GM23338 (cell line): Measurements from ENCODE around the gene STXBP5. TPM values are rescaled to one million over a fixed set of nuclear protein-coding genes. Genes with fewer than 3 reads are reported as not detected.

Experiments used
- ATAC-seq: fragments of 200-7000 bp; cut with Tn5 transposase; 3 replicates; pipeline ENCODE4 v1.9.1; 2020
- DNase-seq: peaks from one replicate; pipeline ENCODE4 v3.0.0-alpha.2; 2015; ENCODE audit warnings: low spot score
- H2AFZ ChIP-seq: fragments of 200-600 bp; sonication (generic); 2 replicates; pipeline ENCODE4 v1.8.0; 2016; ENCODE audit warnings: antibody characterized with exemption, mild to moderate bottlenecking, moderate library complexity
- H3F3A ChIP-seq: fragments of 200-600 bp; sonication (generic); replicated peaks from 2 replicates; pipeline ENCODE4 v1.8.0; 2017; ENCODE audit warnings: antibody characterized with exemption, mixed run types, low read depth
- H3K27ac ChIP-seq: fragments of 200-600 bp; sonication (generic); 2 replicates; pipeline ENCODE4 v1.6.1; 2016; ENCODE audit warnings: low read depth
- H3K27me3 ChIP-seq: fragments of 200-600 bp; sonication (generic); 2 replicates; pipeline ENCODE4 v1.8.0; 2016; ENCODE audit warnings: mild to moderate bottlenecking, mixed run types, moderate library complexity; ENCODE audit not compliant: insufficient read depth
- H3K36me3 ChIP-seq: fragments of 200-600 bp; sonication (generic); 2 replicates; pipeline ENCODE4 v1.8.0; 2016; ENCODE audit warnings: mild to moderate bottlenecking; ENCODE audit not compliant: insufficient read depth
- H3K4me1 ChIP-seq: fragments of 200-600 bp; sonication (generic); 2 replicates; pipeline ENCODE4 v1.8.0; 2016; ENCODE audit warnings: mild to moderate bottlenecking, moderate library complexity; ENCODE audit not compliant: insufficient read depth
- H3K4me2 ChIP-seq: fragments of 200-600 bp; sonication (generic); 2 replicates; pipeline ENCODE4 v1.7.1; 2017; ENCODE audit warnings: mixed run types
- H3K4me3 ChIP-seq: fragments of 200-600 bp; sonication (generic); 2 replicates; pipeline ENCODE4 v1.6.1; 2016; ENCODE audit warnings: mixed run types
- H3K79me2 ChIP-seq: fragments of 200-600 bp; sonication (generic); replicated peaks from 2 replicates; pipeline ENCODE4 v1.8.0; 2017; ENCODE audit warnings: mild to moderate bottlenecking; ENCODE audit not compliant: insufficient read depth
- H3K9me2 ChIP-seq: fragments of 200-600 bp; sonication (generic); 2 replicates; pipeline ENCODE4 v1.8.0; 2017; ENCODE audit not compliant: insufficient read depth
- H4K20me1 ChIP-seq: fragments of 200-600 bp; sonication (generic); replicated peaks from 2 replicates; pipeline ENCODE4 v1.8.0; 2017; ENCODE audit warnings: mild to moderate bottlenecking; ENCODE audit not compliant: insufficient read depth
- H3K27ac Mint-ChIP-seq: 2 replicates; pipeline ENCODE4 v1.8.0; 2020; ENCODE audit warnings: inconsistent platforms, mild to moderate bottlenecking, moderate library complexity, mixed read lengths
- H3K27me3 Mint-ChIP-seq: 3 replicates; pipeline ENCODE4 v1.8.0; 2022; ENCODE audit warnings: low read depth, mild to moderate bottlenecking, moderate library complexity, mixed read lengths, inconsistent platforms; ENCODE audit not compliant: insufficient read depth, poor library complexity
- H3K36me3 Mint-ChIP-seq: 3 replicates; pipeline ENCODE4 v1.8.0; 2021; ENCODE audit warnings: low read depth, mild to moderate bottlenecking, inconsistent platforms, moderate library complexity, mixed read lengths
- H3K4me1 Mint-ChIP-seq: 3 replicates; pipeline ENCODE4 v1.8.0; 2020; ENCODE audit warnings: mild to moderate bottlenecking, inconsistent platforms, mixed read lengths
- H3K4me3 Mint-ChIP-seq: 3 replicates; pipeline ENCODE4 v1.8.0; 2021; ENCODE audit warnings: moderate library complexity, mild to moderate bottlenecking, inconsistent platforms, mixed read lengths
- H3K9me3 Mint-ChIP-seq: 3 replicates; pipeline ENCODE4 v1.8.0; 2020; ENCODE audit warnings: moderate library complexity, mild to moderate bottlenecking, inconsistent platforms, mixed read lengths
- CREB1 ChIP-seq: fragments of 250-450 bp; sonication (Bioruptor Pico); IDR thresholded peaks from 2 replicates; pipeline ENCODE4 v1.5.0; 2020; ENCODE audit warnings: low read depth, mild to moderate bottlenecking, moderate library complexity
- EZH2 ChIP-seq: fragments of 200-600 bp; sonication (generic); IDR thresholded peaks from one replicate; pipeline ENCODE4 v1.8.0; 2017; ENCODE audit warnings: antibody characterized with exemption, mild to moderate bottlenecking, low read depth; ENCODE audit not compliant: unreplicated experiment
- EZH2phosphoT487 ChIP-seq: fragments of 200-600 bp; sonication (generic); IDR thresholded peaks from one replicate; pipeline ENCODE4 v1.8.1; 2018; ENCODE audit warnings: antibody characterized with exemption; ENCODE audit not compliant: unreplicated experiment
- JUNB ChIP-seq: IDR thresholded peaks from one replicate; pipeline ENCODE4 v1.6.1; 2016; ENCODE audit warnings: antibody characterized with exemption; ENCODE audit not compliant: unreplicated experiment
- NANOG ChIP-seq: IDR thresholded peaks from 2 replicates; pipeline ENCODE4 v1.6.1; 2016; ENCODE audit warnings: antibody characterized with exemption, borderline replicate concordance
- POLR2AphosphoS5 ChIP-seq: IDR thresholded peaks from 2 replicates; pipeline ENCODE4 v1.6.1; 2016; ENCODE audit warnings: antibody characterized with exemption, low read depth
- STAT1 ChIP-seq: IDR thresholded peaks from one replicate; pipeline ENCODE4 v1.6.1; 2016; ENCODE audit warnings: antibody characterized with exemption; ENCODE audit not compliant: unreplicated experiment
- ZNF114 ChIP-seq: fragments of 250-450 bp; sonication (Bioruptor Pico); IDR thresholded peaks from 2 replicates; pipeline ENCODE4 v1.5.0; 2020; ENCODE audit warnings: mild to moderate bottlenecking, moderate library complexity
- ZNF331 ChIP-seq: fragments of 250-450 bp; sonication (Bioruptor Pico); IDR thresholded peaks from 2 replicates; pipeline ENCODE4 v1.5.0; 2020; ENCODE audit warnings: low read depth, mild to moderate bottlenecking, moderate library complexity
- polyA plus RNA-seq: library from polyadenylated mRNA; unstranded; fragments of >200 nt; fragmentation: Nextera tagmentation; extraction: Ambion mirVana; gene quantifications from 2 replicates; pipeline ENCODE4 v1.2.1, GENCODE V29; 2016
- total RNA-seq: library from RNA; depleted of rRNA; stranded (reverse); fragments of >200 nt; shearing (Covaris generic); gene quantifications from 2 replicates; pipeline ENCODE4 v1.2.3, GENCODE V29; 2014
- TF ChIP-seq, protein P1 (sequence below), 2 experiments: fragments of 200-600 bp in 1 of 2; sonication (generic) in 1 of 2; conservative IDR thresholded peaks; 2 replicates each; pipeline versions ENCODE4 v1.5.1 to v1.6.1; 2016 to 2017; ENCODE audit warnings: antibody characterized with exemption in 2 of 2, low read depth in 2 of 2, mild to moderate bottlenecking in 2 of 2, moderate library complexity in 1 of 2
- TF ChIP-seq, protein P2 (sequence below): fragments of 250-450 bp; sonication (Bioruptor Pico); IDR thresholded peaks from 2 replicates; pipeline ENCODE4 v1.5.0; 2020; ENCODE audit warnings: mild to moderate bottlenecking, moderate library complexity
- TF ChIP-seq, protein P3 (sequence below): IDR thresholded peaks from one replicate; pipeline ENCODE4 v1.6.1; 2018; ENCODE audit warnings: antibody characterized with exemption; ENCODE audit not compliant: unreplicated experiment
- TF ChIP-seq, protein P4 (sequence below): IDR thresholded peaks from 2 replicates; pipeline ENCODE4 v1.6.1; 2016; ENCODE audit warnings: antibody characterized with exemption

Gene STXBP5
- total and polyA plus RNA-seq, 2 experiments from 2014 or later, result 3.9 to 17.8 TPM

DNA sequence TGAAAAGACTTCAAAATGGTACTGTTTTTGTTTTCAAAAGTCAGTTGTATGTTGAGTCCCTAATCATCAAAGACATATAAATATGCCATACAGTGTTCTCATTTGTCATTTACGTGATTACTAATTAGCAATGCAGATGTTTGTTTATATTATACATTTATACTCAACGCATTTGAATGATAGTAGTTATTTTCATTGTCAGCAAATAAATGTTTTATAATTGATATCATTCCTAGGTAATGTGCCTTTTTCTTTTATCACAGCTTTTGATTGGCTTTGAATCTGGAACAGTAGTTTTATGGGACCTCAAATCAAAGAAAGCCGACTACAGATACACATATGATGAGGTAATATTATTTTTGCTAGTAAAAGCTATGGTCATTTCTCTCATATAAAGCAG, 62.6 kb downstream of the STXBP5 start:
- Histone ChIP-seq H2AFZ (no peak overlapping the region), H3K9me2 (no peaks in the 10 kb centered on the region), H3K36me3 (no peaks in the 10 kb centered on the region), H3K4me1 (no peaks in the 10 kb centered on the region), H3K27me3 (no peaks in the 10 kb centered on the region), H3K4me2 (no peak overlapping the region), H3K27ac (no peak overlapping the region), H3F3A (no peaks in the 10 kb centered on the region), H4K20me1 (no peaks in the 10 kb centered on the region), H3K4me3 (no peak overlapping the region), H3K79me2 (no peaks in the 10 kb centered on the region)
- DNase-seq (no peak), ATAC-seq (no peak)
- Mint-ChIP-seq H3K9me3 (no peaks in the 10 kb centered on the region), H3K36me3 (no peaks in the 10 kb centered on the region; the same call in 2 of the 3 replicates), H3K4me3 (no peak overlapping the region), H3K4me1 (no peaks in the 10 kb centered on the region), H3K27me3 (no peaks in the 10 kb centered on the region), H3K27ac (no peak overlapping the region)
- TF ChIP-seq STAT1 (no peak), EZH2 (no peak), ZNF331 (CRISPR knock-in tag) (no peak), NANOG (no peak), CREB1 (CRISPR knock-in tag) (no peak), JUNB (no peak), EZH2phosphoT487 (no peak), ZNF114 (no peak), POLR2AphosphoS5 (no peak)
- TF ChIP-seq, protein P1, sequence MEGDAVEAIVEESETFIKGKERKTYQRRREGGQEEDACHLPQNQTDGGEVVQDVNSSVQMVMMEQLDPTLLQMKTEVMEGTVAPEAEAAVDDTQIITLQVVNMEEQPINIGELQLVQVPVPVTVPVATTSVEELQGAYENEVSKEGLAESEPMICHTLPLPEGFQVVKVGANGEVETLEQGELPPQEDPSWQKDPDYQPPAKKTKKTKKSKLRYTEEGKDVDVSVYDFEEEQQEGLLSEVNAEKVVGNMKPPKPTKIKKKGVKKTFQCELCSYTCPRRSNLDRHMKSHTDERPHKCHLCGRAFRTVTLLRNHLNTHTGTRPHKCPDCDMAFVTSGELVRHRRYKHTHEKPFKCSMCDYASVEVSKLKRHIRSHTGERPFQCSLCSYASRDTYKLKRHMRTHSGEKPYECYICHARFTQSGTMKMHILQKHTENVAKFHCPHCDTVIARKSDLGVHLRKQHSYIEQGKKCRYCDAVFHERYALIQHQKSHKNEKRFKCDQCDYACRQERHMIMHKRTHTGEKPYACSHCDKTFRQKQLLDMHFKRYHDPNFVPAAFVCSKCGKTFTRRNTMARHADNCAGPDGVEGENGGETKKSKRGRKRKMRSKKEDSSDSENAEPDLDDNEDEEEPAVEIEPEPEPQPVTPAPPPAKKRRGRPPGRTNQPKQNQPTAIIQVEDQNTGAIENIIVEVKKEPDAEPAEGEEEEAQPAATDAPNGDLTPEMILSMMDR (conservative IDR thresholded peaks at IDR 0.05; ENCODE audit: low read depth in 2 of 2), result no peak
- TF ChIP-seq, protein P2, sequence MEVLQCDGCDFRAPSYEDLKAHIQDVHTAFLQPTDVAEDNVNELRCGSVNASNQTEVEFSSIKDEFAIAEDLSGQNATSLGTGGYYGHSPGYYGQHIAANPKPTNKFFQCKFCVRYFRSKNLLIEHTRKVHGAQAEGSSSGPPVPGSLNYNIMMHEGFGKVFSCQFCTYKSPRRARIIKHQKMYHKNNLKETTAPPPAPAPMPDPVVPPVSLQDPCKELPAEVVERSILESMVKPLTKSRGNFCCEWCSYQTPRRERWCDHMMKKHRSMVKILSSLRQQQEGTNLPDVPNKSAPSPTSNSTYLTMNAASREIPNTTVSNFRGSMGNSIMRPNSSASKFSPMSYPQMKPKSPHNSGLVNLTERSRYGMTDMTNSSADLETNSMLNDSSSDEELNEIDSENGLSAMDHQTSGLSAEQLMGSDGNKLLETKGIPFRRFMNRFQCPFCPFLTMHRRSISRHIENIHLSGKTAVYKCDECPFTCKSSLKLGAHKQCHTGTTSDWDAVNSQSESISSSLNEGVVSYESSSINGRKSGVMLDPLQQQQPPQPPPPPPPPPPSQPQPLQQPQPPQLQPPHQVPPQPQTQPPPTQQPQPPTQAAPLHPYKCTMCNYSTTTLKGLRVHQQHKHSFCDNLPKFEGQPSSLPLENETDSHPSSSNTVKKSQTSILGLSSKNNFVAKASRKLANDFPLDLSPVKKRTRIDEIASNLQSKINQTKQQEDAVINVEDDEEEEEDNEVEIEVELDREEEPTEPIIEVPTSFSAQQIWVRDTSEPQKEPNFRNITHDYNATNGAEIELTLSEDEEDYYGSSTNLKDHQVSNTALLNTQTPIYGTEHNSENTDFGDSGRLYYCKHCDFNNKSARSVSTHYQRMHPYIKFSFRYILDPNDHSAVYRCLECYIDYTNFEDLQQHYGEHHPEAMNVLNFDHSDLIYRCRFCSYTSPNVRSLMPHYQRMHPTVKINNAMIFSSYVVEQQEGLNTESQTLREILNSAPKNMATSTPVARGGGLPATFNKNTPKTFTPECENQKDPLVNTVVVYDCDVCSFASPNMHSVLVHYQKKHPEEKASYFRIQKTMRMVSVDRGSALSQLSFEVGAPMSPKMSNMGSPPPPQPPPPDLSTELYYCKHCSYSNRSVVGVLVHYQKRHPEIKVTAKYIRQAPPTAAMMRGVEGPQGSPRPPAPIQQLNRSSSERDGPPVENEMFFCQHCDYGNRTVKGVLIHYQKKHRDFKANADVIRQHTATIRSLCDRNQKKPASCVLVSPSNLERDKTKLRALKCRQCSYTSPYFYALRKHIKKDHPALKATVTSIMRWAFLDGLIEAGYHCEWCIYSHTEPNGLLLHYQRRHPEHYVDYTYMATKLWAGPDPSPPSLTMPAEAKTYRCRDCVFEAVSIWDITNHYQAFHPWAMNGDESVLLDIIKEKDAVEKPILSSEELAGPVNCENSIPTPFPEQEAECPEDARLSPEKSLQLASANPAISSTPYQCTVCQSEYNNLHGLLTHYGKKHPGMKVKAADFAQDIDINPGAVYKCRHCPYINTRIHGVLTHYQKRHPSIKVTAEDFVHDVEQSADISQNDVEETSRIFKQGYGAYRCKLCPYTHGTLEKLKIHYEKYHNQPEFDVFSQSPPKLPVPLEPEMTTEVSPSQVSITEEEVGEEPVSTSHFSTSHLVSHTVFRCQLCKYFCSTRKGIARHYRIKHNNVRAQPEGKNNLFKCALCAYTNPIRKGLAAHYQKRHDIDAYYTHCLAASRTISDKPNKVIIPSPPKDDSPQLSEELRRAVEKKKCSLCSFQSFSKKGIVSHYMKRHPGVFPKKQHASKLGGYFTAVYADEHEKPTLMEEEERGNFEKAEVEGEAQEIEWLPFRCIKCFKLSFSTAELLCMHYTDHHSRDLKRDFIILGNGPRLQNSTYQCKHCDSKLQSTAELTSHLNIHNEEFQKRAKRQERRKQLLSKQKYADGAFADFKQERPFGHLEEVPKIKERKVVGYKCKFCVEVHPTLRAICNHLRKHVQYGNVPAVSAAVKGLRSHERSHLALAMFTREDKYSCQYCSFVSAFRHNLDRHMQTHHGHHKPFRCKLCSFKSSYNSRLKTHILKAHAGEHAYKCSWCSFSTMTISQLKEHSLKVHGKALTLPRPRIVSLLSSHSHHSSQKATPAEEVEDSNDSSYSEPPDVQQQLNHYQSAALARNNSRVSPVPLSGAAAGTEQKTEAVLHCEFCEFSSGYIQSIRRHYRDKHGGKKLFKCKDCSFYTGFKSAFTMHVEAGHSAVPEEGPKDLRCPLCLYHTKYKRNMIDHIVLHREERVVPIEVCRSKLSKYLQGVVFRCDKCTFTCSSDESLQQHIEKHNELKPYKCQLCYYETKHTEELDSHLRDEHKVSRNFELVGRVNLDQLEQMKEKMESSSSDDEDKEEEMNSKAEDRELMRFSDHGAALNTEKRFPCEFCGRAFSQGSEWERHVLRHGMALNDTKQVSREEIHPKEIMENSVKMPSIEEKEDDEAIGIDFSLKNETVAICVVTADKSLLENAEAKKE, result no peak
- TF ChIP-seq, protein P3, sequence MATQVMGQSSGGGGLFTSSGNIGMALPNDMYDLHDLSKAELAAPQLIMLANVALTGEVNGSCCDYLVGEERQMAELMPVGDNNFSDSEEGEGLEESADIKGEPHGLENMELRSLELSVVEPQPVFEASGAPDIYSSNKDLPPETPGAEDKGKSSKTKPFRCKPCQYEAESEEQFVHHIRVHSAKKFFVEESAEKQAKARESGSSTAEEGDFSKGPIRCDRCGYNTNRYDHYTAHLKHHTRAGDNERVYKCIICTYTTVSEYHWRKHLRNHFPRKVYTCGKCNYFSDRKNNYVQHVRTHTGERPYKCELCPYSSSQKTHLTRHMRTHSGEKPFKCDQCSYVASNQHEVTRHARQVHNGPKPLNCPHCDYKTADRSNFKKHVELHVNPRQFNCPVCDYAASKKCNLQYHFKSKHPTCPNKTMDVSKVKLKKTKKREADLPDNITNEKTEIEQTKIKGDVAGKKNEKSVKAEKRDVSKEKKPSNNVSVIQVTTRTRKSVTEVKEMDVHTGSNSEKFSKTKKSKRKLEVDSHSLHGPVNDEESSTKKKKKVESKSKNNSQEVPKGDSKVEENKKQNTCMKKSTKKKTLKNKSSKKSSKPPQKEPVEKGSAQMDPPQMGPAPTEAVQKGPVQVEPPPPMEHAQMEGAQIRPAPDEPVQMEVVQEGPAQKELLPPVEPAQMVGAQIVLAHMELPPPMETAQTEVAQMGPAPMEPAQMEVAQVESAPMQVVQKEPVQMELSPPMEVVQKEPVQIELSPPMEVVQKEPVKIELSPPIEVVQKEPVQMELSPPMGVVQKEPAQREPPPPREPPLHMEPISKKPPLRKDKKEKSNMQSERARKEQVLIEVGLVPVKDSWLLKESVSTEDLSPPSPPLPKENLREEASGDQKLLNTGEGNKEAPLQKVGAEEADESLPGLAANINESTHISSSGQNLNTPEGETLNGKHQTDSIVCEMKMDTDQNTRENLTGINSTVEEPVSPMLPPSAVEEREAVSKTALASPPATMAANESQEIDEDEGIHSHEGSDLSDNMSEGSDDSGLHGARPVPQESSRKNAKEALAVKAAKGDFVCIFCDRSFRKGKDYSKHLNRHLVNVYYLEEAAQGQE, result no peak
- TF ChIP-seq, protein P4, sequence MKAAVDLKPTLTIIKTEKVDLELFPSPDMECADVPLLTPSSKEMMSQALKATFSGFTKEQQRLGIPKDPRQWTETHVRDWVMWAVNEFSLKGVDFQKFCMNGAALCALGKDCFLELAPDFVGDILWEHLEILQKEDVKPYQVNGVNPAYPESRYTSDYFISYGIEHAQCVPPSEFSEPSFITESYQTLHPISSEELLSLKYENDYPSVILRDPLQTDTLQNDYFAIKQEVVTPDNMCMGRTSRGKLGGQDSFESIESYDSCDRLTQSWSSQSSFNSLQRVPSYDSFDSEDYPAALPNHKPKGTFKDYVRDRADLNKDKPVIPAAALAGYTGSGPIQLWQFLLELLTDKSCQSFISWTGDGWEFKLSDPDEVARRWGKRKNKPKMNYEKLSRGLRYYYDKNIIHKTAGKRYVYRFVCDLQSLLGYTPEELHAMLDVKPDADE, result no peak
